ACC112 (cell line): Measurements from ENCODE around the gene C9orf43.

Experiments
- H2AFZ ChIP-seq: fragments of 200-600 bp; sonication (generic); one replicate; pipeline ENCODE4 v1.6.0; 2017; ENCODE audit warnings: antibody characterized with exemption, low read length; ENCODE audit not compliant: unreplicated experiment
- H3K27ac ChIP-seq: fragments of 200-600 bp; sonication (generic); 2 replicates; pipeline ENCODE4 v1.5.1; 2014; ENCODE audit warnings: low read depth, mild to moderate bottlenecking, antibody characterized with exemption, low read length, moderate library complexity
- H3K27me3 ChIP-seq: fragments of 200-600 bp; sonication (generic); 2 replicates; pipeline ENCODE4 v1.6.1; 2014; ENCODE audit warnings: mild to moderate bottlenecking, antibody characterized with exemption, low read length, moderate library complexity, mixed read lengths; ENCODE audit not compliant: insufficient read depth
- H3K36me3 ChIP-seq: fragments of 200-600 bp; sonication (generic); 2 replicates; pipeline ENCODE4 v1.6.1; 2016; ENCODE audit warnings: mild to moderate bottlenecking, antibody characterized with exemption, low read length, moderate library complexity, mixed read lengths; ENCODE audit not compliant: insufficient read depth
- H3K4me1 ChIP-seq: fragments of 200-600 bp; sonication (generic); one replicate; pipeline ENCODE4 v1.6.1; 2016; ENCODE audit warnings: low read length, mixed read lengths; ENCODE audit not compliant: insufficient read depth, unreplicated experiment, control insufficient read depth
- H3K4me3 ChIP-seq: fragments of 200-600 bp; sonication (generic); 2 replicates; pipeline ENCODE4 v1.5.1; 2014; ENCODE audit warnings: mild to moderate bottlenecking, low read depth, low read length
- H3K79me2 ChIP-seq: fragments of 200-600 bp; sonication (generic); one replicate; pipeline ENCODE4 v1.6.0; 2016; ENCODE audit warnings: low read length; ENCODE audit not compliant: control insufficient read depth, unreplicated experiment, insufficient read depth

The C9orf43 gene

GRCh38 chr9:113471143-113471542, 60.6 kb downstream of the C9orf43 start:
- H3K36me3 ChIP-seq: no peaks in the 10 kb centered on the region
- H3K79me2 ChIP-seq: no peaks in the 10 kb centered on the region
- no peak overlapping the region for H2AFZ ChIP-seq

GRCh38 chr9:113471566-113471965, 61.0 kb downstream of the C9orf43 start:
- no peaks in the 10 kb centered on the region for H3K4me1 ChIP-seq
- peaks cover 13% of the 10 kb centered on the region for H3K27me3 ChIP-seq
- H3K4me3 ChIP-seq: no peak overlapping the region
- no peaks in the 10 kb centered on the region for H3K79me2 ChIP-seq
- no peak overlapping the region for H2AFZ ChIP-seq
- H3K36me3 ChIP-seq: no peaks in the 10 kb centered on the region
- H3K27ac ChIP-seq: no peak overlapping the region

More at GRCh38 chr9:113471143-113471542, 60.6 kb downstream of the C9orf43 start:
- H3K4me1 ChIP-seq: no peaks in the 10 kb centered on the region
- no peak overlapping the region for H3K27ac ChIP-seq
- no peak overlapping the region for H3K4me3 ChIP-seq
- H3K27me3 ChIP-seq: peaks cover 16% of the 10 kb centered on the region

- no peaks in the 10 kb centered on the region for H3K36me3 ChIP-seq
Measured at GRCh38 chr9:113472199-113472598, 61.7 kb downstream of the C9orf43 start.

GRCh38 chr9:113474360-113475028, 63.9 kb downstream of the C9orf43 start:
- H3K79me2 ChIP-seq: no peaks in the 10 kb centered on the region
- no peaks in the 10 kb centered on the region for H3K36me3 ChIP-seq
- no peak overlapping the region for H3K4me3 ChIP-seq
- H3K27me3 ChIP-seq: peaks cover 37% of the 10 kb centered on the region
- H3K27ac ChIP-seq: no peak overlapping the region
- peaks cover 4% of the 10 kb centered on the region for H3K4me1 ChIP-seq
- no peak overlapping the region for H2AFZ ChIP-seq

More at GRCh38 chr9:113472199-113472598, 61.7 kb downstream of the C9orf43 start:
- Histone ChIP-seq H3K27me3 (peaks cover 17% of the 10 kb centered on the region), H3K79me2 (no peaks in the 10 kb centered on the region), H2AFZ (no peak overlapping the region), H3K27ac (no peak overlapping the region), H3K4me3 (no peak overlapping the region), H3K4me1 (no peaks in the 10 kb centered on the region)

GRCh38 chr9:113475031-113475430, 64.5 kb downstream of the C9orf43 start:
- Histone ChIP-seq H3K4me3 (no peak overlapping the region), H3K36me3 (no peaks in the 10 kb centered on the region), H3K4me1 (peaks cover 7% of the 10 kb centered on the region), H2AFZ (no peak overlapping the region), H3K79me2 (no peaks in the 10 kb centered on the region), H3K27ac (no peak overlapping the region), H3K27me3 (peaks cover 41% of the 10 kb centered on the region)

GRCh38 chr9:113475992-113476391, 65.4 kb downstream of the C9orf43 start:
- no peaks in the 10 kb centered on the region for H3K36me3 ChIP-seq
- no peak overlapping the region for H2AFZ ChIP-seq
- H3K79me2 ChIP-seq: no peaks in the 10 kb centered on the region
- H3K27me3 ChIP-seq: peaks cover 41% of the 10 kb centered on the region
- peaks cover 7% of the 10 kb centered on the region for H3K4me1 ChIP-seq
- no peak overlapping the region for H3K27ac ChIP-seq
- no peak overlapping the region for H3K4me3 ChIP-seq

- Histone ChIP-seq H2AFZ (no peak overlapping the region), H3K27me3 (peaks cover 36% of the 10 kb centered on the region), H3K4me3 (no peak overlapping the region), H3K79me2 (no peaks in the 10 kb centered on the region), H3K4me1 (peaks cover 7% of the 10 kb centered on the region), H3K27ac (no peak overlapping the region), H3K36me3 (no peaks in the 10 kb centered on the region)
Measured at GRCh38 chr9:113476511-113476916, 66.0 kb downstream of the C9orf43 start.

- no peak overlapping the region for H3K4me3 ChIP-seq
- H3K79me2 ChIP-seq: no peaks in the 10 kb centered on the region
- H3K4me1 ChIP-seq: peaks cover 7% of the 10 kb centered on the region
- peaks cover 34% of the 10 kb centered on the region for H3K27me3 ChIP-seq
- H2AFZ ChIP-seq: no peak overlapping the region
- H3K27ac ChIP-seq: no peak overlapping the region
- no peaks in the 10 kb centered on the region for H3K36me3 ChIP-seq
Measured at GRCh38 chr9:113477058-113477457, 66.5 kb downstream of the C9orf43 start.

GRCh38 chr9:113477661-113478060, 67.1 kb downstream of the C9orf43 start:
- Histone ChIP-seq H2AFZ (no peak overlapping the region), H3K27ac (no peak overlapping the region)

GRCh38 chr9:113479174-113479621, 68.7 kb downstream of the C9orf43 start:
- no peaks in the 10 kb centered on the region for H3K79me2 ChIP-seq
- peaks cover 34% of the 10 kb centered on the region for H3K27me3 ChIP-seq
- no peak overlapping the region for H3K4me3 ChIP-seq
- no peaks in the 10 kb centered on the region for H3K36me3 ChIP-seq
- no peak overlapping the region for H3K27ac ChIP-seq
- H2AFZ ChIP-seq: no peak overlapping the region
- H3K4me1 ChIP-seq: peaks cover 7% of the 10 kb centered on the region

More at GRCh38 chr9:113477661-113478060, 67.1 kb downstream of the C9orf43 start:
- Histone ChIP-seq H3K4me3 (no peak overlapping the region), H3K36me3 (no peaks in the 10 kb centered on the region), H3K79me2 (no peaks in the 10 kb centered on the region), H3K27me3 (peaks cover 34% of the 10 kb centered on the region), H3K4me1 (peaks cover 7% of the 10 kb centered on the region)
